ENCODE results near the gene TRIM58.

Gene TRIM58

GRCh38 chr1:247884797-247885413 is 27.9 kb downstream of the TRIM58 start:
- DNase-seq (ENCODE audit: low spot score), result no peak

GRCh38 chr1:247895163-247895637 is 38.2 kb downstream of the TRIM58 start, which contains the start of gene OR2W3:
OR2W3 (plus strand) TSS chr1:247895587; CDS start chr1:247895587, 0 bp downstream.
- no peak for DNase-seq (ENCODE audit: low spot score)

- no peak for DNase-seq (ENCODE audit: low spot score)
These were observed 39.0 kb downstream of the TRIM58 start for GRCh38 chr1:247895976-247896375.

- DNase-seq (ENCODE audit: low spot score), result no peak
These were observed 47.1 kb downstream of the TRIM58 start for GRCh38 chr1:247904122-247904521.

GRCh38 chr1:247905181-247905580 is 48.2 kb downstream of the TRIM58 start:
- no peak for DNase-seq (ENCODE audit: low spot score)

- no peak for DNase-seq (ENCODE audit: low spot score)
These were observed 49.0 kb downstream of the TRIM58 start for GRCh38 chr1:247905910-247906503.

GRCh38 chr1:247906504-247907047 is 49.6 kb downstream of the TRIM58 start:
- DNase-seq (ENCODE audit: low spot score), result peak; percentile 5

- no peak for DNase-seq (ENCODE audit: low spot score)
These were observed 51.8 kb downstream of the TRIM58 start for GRCh38 chr1:247908766-247909165.

GRCh38 chr1:247913786-247914185 is 56.8 kb downstream of the TRIM58 start:
- no peak for DNase-seq (ENCODE audit: low spot score)

GRCh38 chr1:247914941-247915662 is 58.1 kb downstream of the TRIM58 start:
- DNase-seq (ENCODE audit: low spot score), result no peak

- DNase-seq (ENCODE audit: low spot score), result no peak
These were observed 63.0 kb downstream of the TRIM58 start, which contains the start of gene OR2T8 for GRCh38 chr1:247919952-247920351. OR2T8 (plus strand) TSS chr1:247920252; CDS start chr1:247921018, 766 bp downstream.

- DNase-seq (ENCODE audit: low spot score), result no peak
These were observed 67.0 kb downstream of the TRIM58 start for GRCh38 chr1:247923941-247924340.

- DNase-seq (ENCODE audit: low spot score), result no peak
These were observed 67.9 kb downstream of the TRIM58 start, which contains the start of gene OR2AJ1 for GRCh38 chr1:247924868-247925267. OR2AJ1 (plus strand) TSS chr1:247924889; CDS start chr1:247933769, 8,880 bp downstream.

Data from CD4-positive, alpha-beta T cell treated with Interleukin-6 at 100 ng/mL for 8 hours (primary cell).